ENCODE measurements around the gene GOLGA1. TPM values are rescaled to one million over a fixed set of nuclear protein-coding genes. Genes with fewer than 3 reads are reported as not detected.

Gene GOLGA1
- polyA plus RNA-seq, 1 donor (not counting 4 experiments of a cell fraction or from before 2014, with no cell fraction given): 7.4 TPM

- Histone ChIP-seq H3K9me1 (ENCODE audit: control insufficient read depth, extremely low read depth, insufficient read depth, low read length) (no peaks in the 10 kb centered on the region), H3K4me1 (ENCODE audit: control insufficient read depth, extremely low read depth, insufficient read depth, low read length) (peaks cover 29% of the 10 kb centered on the region), H3K9ac (ENCODE audit: control insufficient read depth, extremely low read depth, insufficient read depth, low read length) (no peak overlapping the region), H2AFZ (ENCODE audit: control insufficient read depth, low read length) (no peak overlapping the region), H3K4me2 (ENCODE audit: control insufficient read depth, extremely low read depth, insufficient read depth, low read depth, low read length) (no peak overlapping the region), H3K27me3 (ENCODE audit: control insufficient read depth, extremely low read depth, insufficient read depth, low read length) (no peaks in the 10 kb centered on the region), H3K27ac (ENCODE audit: control insufficient read depth, insufficient read depth, low read length) (no peak overlapping the region), H4K20me1 (ENCODE audit: control insufficient read depth, extremely low read depth, insufficient read depth, low read length) (peaks cover 50% of the 10 kb centered on the region), H3K9me3 (ENCODE audit: control insufficient read depth, low read depth, low read length) (no peaks in the 10 kb centered on the region), H3K79me2 (ENCODE audit: control insufficient read depth, insufficient read depth, low read length) (peaks cover 26% of the 10 kb centered on the region), H3K36me3 (ENCODE audit: control insufficient read depth in 2 of 2, extremely low read depth in 1 of 2, insufficient read depth in 2 of 2, low read length in 2 of 2) (peaks cover 34 to 40% of the 10 kb centered on the region in 2 experiments), H3K4me3 (ENCODE audit: control insufficient read depth in 2 of 3, extremely low read depth in 1 of 3, insufficient read depth in 2 of 3, low read depth in 1 of 3, low read length in 3 of 3) (no peak overlapping the region)
- FAIRE-seq (no peak), DNase-seq (ENCODE audit: low read depth, low spot score) (no peak)
- dilution Hi-C loops (cut with MboI; ENCODE audit: extremely low pct_ligation_motif_present, low sequenced_read_pairs): no loop called here
- TF ChIP-seq EZH2 (IDR thresholded peaks at IDR 0.05; ENCODE audit: low read length) (no peak), CTCF (optimal IDR thresholded peaks at IDR 0.05 in 1 of 3, IDR thresholded peaks at IDR 0.05 in 1 of 3, conservative IDR thresholded peaks at IDR 0.05 in 1 of 3; ENCODE audit: extremely low read depth in 1 of 3, insufficient read depth in 2 of 3, low read length in 3 of 3) (no peak)
Observed at GRCh38 chr9:124855566-124855943, 85.3 kb downstream of the GOLGA1 start.

- Histone ChIP-seq H3K27me3 (ENCODE audit: control insufficient read depth, extremely low read depth, insufficient read depth, low read length) (no peaks in the 10 kb centered on the region), H3K4me2 (ENCODE audit: control insufficient read depth, extremely low read depth, insufficient read depth, low read depth, low read length) (no peak overlapping the region), H3K27ac (ENCODE audit: control insufficient read depth, insufficient read depth, low read length) (no peak overlapping the region), H3K9me1 (ENCODE audit: control insufficient read depth, extremely low read depth, insufficient read depth, low read length) (no peaks in the 10 kb centered on the region), H3K79me2 (ENCODE audit: control insufficient read depth, insufficient read depth, low read length) (peaks cover 19% of the 10 kb centered on the region), H4K20me1 (ENCODE audit: control insufficient read depth, extremely low read depth, insufficient read depth, low read length) (peaks cover 43% of the 10 kb centered on the region), H2AFZ (ENCODE audit: control insufficient read depth, low read length) (no peak overlapping the region), H3K4me1 (ENCODE audit: control insufficient read depth, extremely low read depth, insufficient read depth, low read length) (peaks cover 22% of the 10 kb centered on the region), H3K36me3 (ENCODE audit: control insufficient read depth in 2 of 2, extremely low read depth in 1 of 2, insufficient read depth in 2 of 2, low read length in 2 of 2) (peaks cover 27 to 32% of the 10 kb centered on the region in 2 experiments), H3K9ac (ENCODE audit: control insufficient read depth, extremely low read depth, insufficient read depth, low read length) (no peak overlapping the region), H3K4me3 (ENCODE audit: control insufficient read depth in 2 of 3, extremely low read depth in 1 of 3, insufficient read depth in 2 of 3, low read depth in 1 of 3, low read length in 3 of 3) (no peak overlapping the region), H3K9me3 (ENCODE audit: control insufficient read depth, low read depth, low read length) (no peaks in the 10 kb centered on the region)
- DNase-seq (ENCODE audit: low read depth, low spot score) (no peak), FAIRE-seq (no peak)
- TF ChIP-seq EZH2 (IDR thresholded peaks at IDR 0.05; ENCODE audit: low read length): no peak
- TF ChIP-seq CTCF (optimal IDR thresholded peaks at IDR 0.05 in 1 of 3, IDR thresholded peaks at IDR 0.05 in 1 of 3, conservative IDR thresholded peaks at IDR 0.05 in 1 of 3; ENCODE audit: extremely low read depth in 1 of 3, insufficient read depth in 2 of 3, low read length in 3 of 3): no peak
- dilution Hi-C loops (cut with MboI; ENCODE audit: extremely low pct_ligation_motif_present, low sequenced_read_pairs): no loop called here
Observed at GRCh38 chr9:124854822-124855221, 86.1 kb downstream of the GOLGA1 start.
